Breast epithelium (tissue), 3 donors: ENCODE measurements around the gene SIRT3.

ENCODE experiments used
- POLR2AphosphoS5 ChIP-seq, 3 donors: sonication (generic); formaldehyde crosslinking; IDR thresholded peaks; one replicate each; pipeline ENCODE4 v1.6.1; 2017; ENCODE audit warnings: antibody characterized with exemption in 3 of 3
- TF ChIP-seq, protein P1 (sequence below), 3 donors: fragments of 450-650 bp; IDR thresholded peaks; one replicate each; pipeline ENCODE4 v1.5.1; 2016 to 2017; ENCODE audit warnings: antibody characterized with exemption in 3 of 3, mild to moderate bottlenecking in 3 of 3, moderate library complexity in 3 of 3

DNA sequence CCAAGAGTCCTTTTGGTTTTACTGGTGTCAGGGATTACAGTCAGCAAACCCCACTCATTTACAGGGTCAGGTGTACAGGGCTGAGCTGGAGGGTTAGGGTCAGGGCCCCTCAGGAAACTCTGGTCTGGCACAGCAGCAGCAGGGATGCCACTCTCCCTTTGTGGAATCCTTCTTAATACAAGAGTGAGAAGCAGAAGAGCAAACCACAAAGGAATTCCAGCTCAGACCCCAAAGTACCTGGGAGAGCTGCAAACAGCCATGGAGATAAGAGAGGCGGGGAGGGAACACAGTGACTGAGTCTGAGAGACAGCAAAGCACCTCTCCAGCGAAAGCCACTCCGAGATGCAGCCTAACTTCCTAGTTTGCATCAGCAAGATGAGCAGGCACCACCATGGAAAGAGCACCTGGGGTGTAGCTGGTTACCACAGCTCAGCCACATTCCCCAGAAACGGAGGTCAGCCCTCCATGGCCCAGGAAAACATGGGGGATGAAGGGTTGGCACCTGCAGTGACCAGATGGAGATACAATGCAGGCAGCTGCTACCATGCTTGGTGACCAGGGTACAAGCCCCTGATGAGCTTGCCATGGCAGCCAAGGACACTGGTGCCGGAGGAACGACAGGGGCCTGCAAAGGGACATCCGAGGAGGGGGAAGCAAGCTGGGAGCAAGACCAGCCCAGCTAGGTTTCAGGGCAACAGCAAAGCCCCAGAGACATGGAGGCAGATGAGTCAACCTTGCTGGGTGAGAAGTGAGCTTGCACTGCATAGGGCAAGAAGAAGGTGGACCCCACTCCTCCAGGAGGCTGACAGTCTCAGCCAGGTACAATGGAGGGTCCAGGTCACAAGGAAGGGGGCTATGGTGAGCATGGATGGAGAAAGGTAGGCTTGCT lies 32.8 kb downstream of the SIRT3 start:
- TF ChIP-seq, protein P1, sequence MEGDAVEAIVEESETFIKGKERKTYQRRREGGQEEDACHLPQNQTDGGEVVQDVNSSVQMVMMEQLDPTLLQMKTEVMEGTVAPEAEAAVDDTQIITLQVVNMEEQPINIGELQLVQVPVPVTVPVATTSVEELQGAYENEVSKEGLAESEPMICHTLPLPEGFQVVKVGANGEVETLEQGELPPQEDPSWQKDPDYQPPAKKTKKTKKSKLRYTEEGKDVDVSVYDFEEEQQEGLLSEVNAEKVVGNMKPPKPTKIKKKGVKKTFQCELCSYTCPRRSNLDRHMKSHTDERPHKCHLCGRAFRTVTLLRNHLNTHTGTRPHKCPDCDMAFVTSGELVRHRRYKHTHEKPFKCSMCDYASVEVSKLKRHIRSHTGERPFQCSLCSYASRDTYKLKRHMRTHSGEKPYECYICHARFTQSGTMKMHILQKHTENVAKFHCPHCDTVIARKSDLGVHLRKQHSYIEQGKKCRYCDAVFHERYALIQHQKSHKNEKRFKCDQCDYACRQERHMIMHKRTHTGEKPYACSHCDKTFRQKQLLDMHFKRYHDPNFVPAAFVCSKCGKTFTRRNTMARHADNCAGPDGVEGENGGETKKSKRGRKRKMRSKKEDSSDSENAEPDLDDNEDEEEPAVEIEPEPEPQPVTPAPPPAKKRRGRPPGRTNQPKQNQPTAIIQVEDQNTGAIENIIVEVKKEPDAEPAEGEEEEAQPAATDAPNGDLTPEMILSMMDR (IDR thresholded peaks at IDR 0.05) = no peak
- TF ChIP-seq POLR2AphosphoS5 (IDR thresholded peaks at IDR 0.05) = no peak
